Measurements from ENCODE around the gene NUP93. TPM values are rescaled to one million over a fixed set of nuclear protein-coding genes. Genes with fewer than 3 reads are reported as not detected.
A peak's percentile ranks its signal among the peaks of the same experiment; 100 is the strongest.

NUP93 gene
- polyA plus RNA-seq, 1 donor from 2014 or later: 237 TPM

- peaks cover 8% of the 10 kb centered on the region for H3F3A ChIP-seq (ENCODE audit: insufficient read depth, low read length, poor library complexity, severe bottlenecking)
- no peaks in the 10 kb centered on the region for H3K36me3 ChIP-seq (ENCODE audit: insufficient read depth, low read length)
- H3K4me3 ChIP-seq (ENCODE audit: low read length): no peak overlapping the region
- no peaks in the 10 kb centered on the region for H4K20me1 ChIP-seq (ENCODE audit: insufficient read depth)
- H3K27me3 ChIP-seq (ENCODE audit: insufficient read depth, low read depth, low read length): no peaks in the 10 kb centered on the region
- H3K9me2 ChIP-seq (ENCODE audit: insufficient read depth, low read length): no peaks in the 10 kb centered on the region
- no peak for TF ChIP-seq EP300 (conservative IDR thresholded peaks at IDR 0.05; ENCODE audit: poor library complexity, severe bottlenecking)
- no peak for TF ChIP-seq RAD21 (conservative IDR thresholded peaks at IDR 0.05)
- TF ChIP-seq EZH2 (IDR thresholded peaks at IDR 0.05; ENCODE audit: borderline replicate concordance, insufficient read depth, low read length, poor library complexity, severe bottlenecking): no peak
- TF ChIP-seq TAF1 (IDR thresholded peaks at IDR 0.05; ENCODE audit: low read depth): no peak
- no peak for TF ChIP-seq POLR2AphosphoS5 (IDR thresholded peaks at IDR 0.05)
- no peak for TF ChIP-seq SMC3 (conservative IDR thresholded peaks at IDR 0.05; ENCODE audit: poor library complexity)
- TF ChIP-seq MXI1 (conservative IDR thresholded peaks at IDR 0.05; ENCODE audit: poor library complexity, severe bottlenecking): no peak
- no peak for TF ChIP-seq REST (IDR thresholded peaks at IDR 0.05; ENCODE audit: borderline replicate concordance)
- TF ChIP-seq, protein P1, sequence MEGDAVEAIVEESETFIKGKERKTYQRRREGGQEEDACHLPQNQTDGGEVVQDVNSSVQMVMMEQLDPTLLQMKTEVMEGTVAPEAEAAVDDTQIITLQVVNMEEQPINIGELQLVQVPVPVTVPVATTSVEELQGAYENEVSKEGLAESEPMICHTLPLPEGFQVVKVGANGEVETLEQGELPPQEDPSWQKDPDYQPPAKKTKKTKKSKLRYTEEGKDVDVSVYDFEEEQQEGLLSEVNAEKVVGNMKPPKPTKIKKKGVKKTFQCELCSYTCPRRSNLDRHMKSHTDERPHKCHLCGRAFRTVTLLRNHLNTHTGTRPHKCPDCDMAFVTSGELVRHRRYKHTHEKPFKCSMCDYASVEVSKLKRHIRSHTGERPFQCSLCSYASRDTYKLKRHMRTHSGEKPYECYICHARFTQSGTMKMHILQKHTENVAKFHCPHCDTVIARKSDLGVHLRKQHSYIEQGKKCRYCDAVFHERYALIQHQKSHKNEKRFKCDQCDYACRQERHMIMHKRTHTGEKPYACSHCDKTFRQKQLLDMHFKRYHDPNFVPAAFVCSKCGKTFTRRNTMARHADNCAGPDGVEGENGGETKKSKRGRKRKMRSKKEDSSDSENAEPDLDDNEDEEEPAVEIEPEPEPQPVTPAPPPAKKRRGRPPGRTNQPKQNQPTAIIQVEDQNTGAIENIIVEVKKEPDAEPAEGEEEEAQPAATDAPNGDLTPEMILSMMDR (IDR thresholded peaks at IDR 0.05; ENCODE audit: poor library complexity, severe bottlenecking): no peak
- H3K79me2 ChIP-seq (replicated peaks; ENCODE audit: insufficient read depth, low read length): peaks cover 3% of the 10 kb centered on the region
- no peak overlapping the region for H2AFZ ChIP-seq (ENCODE audit: low read depth, low read length)
- H3K27ac ChIP-seq (ENCODE audit: low read length): no peak overlapping the region
- H3K4me2 ChIP-seq (ENCODE audit: low read length): no peak overlapping the region
- H3K9me3 ChIP-seq (ENCODE audit: low read length): no peaks in the 10 kb centered on the region
- no peak overlapping the region for H3K9ac ChIP-seq (ENCODE audit: low read length)
These were observed 47.6 kb downstream of the NUP93 start for GRCh38 chr16:56777482-56777881.

GRCh38 chr16:56779906-56780305, 50.0 kb downstream of the NUP93 start:
- peaks cover 28% of the 10 kb centered on the region for H3K79me2 ChIP-seq (replicated peaks; ENCODE audit: insufficient read depth, low read length)
- no peaks in the 10 kb centered on the region for H3K9me2 ChIP-seq (ENCODE audit: insufficient read depth, low read length)
- no peak overlapping the region for H3K9ac ChIP-seq (ENCODE audit: low read length)
- TF ChIP-seq SMC3 (conservative IDR thresholded peaks at IDR 0.05; ENCODE audit: poor library complexity): no peak
- no peak for TF ChIP-seq RAD21 (conservative IDR thresholded peaks at IDR 0.05)
- no peak for TF ChIP-seq MXI1 (conservative IDR thresholded peaks at IDR 0.05; ENCODE audit: poor library complexity, severe bottlenecking)
- TF ChIP-seq, protein P1 (IDR thresholded peaks at IDR 0.05; ENCODE audit: poor library complexity, severe bottlenecking): no peak
- no peak for TF ChIP-seq POLR2AphosphoS5 (IDR thresholded peaks at IDR 0.05)
- TF ChIP-seq TAF1 (IDR thresholded peaks at IDR 0.05; ENCODE audit: low read depth): no peak
- no peak for TF ChIP-seq EP300 (conservative IDR thresholded peaks at IDR 0.05; ENCODE audit: poor library complexity, severe bottlenecking)
- TF ChIP-seq EZH2 (IDR thresholded peaks at IDR 0.05; ENCODE audit: borderline replicate concordance, insufficient read depth, low read length, poor library complexity, severe bottlenecking): no peak
- no peak for TF ChIP-seq REST (IDR thresholded peaks at IDR 0.05; ENCODE audit: borderline replicate concordance)
- H3K36me3 ChIP-seq (ENCODE audit: insufficient read depth, low read length): no peaks in the 10 kb centered on the region
- H3K4me3 ChIP-seq (ENCODE audit: low read length): peak overlapping the region; percentile 17
- peak overlapping the region; percentile 42 for H3K4me2 ChIP-seq (ENCODE audit: low read length)
- no peak overlapping the region for H2AFZ ChIP-seq (ENCODE audit: low read depth, low read length)
- H3F3A ChIP-seq (ENCODE audit: insufficient read depth, low read length, poor library complexity, severe bottlenecking): peaks cover 8% of the 10 kb centered on the region
- H4K20me1 ChIP-seq (ENCODE audit: insufficient read depth): no peaks in the 10 kb centered on the region
- no peaks in the 10 kb centered on the region for H3K27me3 ChIP-seq (ENCODE audit: insufficient read depth, low read depth, low read length)
- H3K27ac ChIP-seq (ENCODE audit: low read length): peak overlapping the region; percentile 92
- H3K9me3 ChIP-seq (ENCODE audit: low read length): no peaks in the 10 kb centered on the region
